ENCODE results near the gene TNFSF9. TPM values are rescaled to one million over a fixed set of nuclear protein-coding genes. Genes with fewer than 3 reads are reported as not detected.
"Not testable (repeated sequence)": the region's sequence is repeated elsewhere in the genome, so short reads cannot be mapped to it uniquely, and the experiment has no call there.

The TNFSF9 gene
- total RNA-seq, 1 donor from 2014 or later = 4.7 TPM

- no peak for ATAC-seq
These were observed 1.6 kb downstream of the TNFSF9 start for GRCh38 chr19:6532244-6532999.

GRCh38 chr19:6533000-6533328 lies 2.1 kb downstream of the TNFSF9 start:
- ATAC-seq = no peak

- no peak for ATAC-seq
These were observed 3.1 kb downstream of the TNFSF9 start for GRCh38 chr19:6533746-6534418.

- ATAC-seq = no peak
These were observed 3.7 kb downstream of the TNFSF9 start for GRCh38 chr19:6534451-6535093.

- ATAC-seq = no peak
These were observed 4.8 kb downstream of the TNFSF9 start for GRCh38 chr19:6535558-6536137.

GRCh38 chr19:6539514-6539913 lies 8.7 kb downstream of the TNFSF9 start:
- no peak for ATAC-seq

GRCh38 chr19:6540918-6541689 lies 10.3 kb downstream of the TNFSF9 start:
- ATAC-seq = peak; percentile 31

GRCh38 chr19:6543866-6544347 lies 13.1 kb downstream of the TNFSF9 start:
- ATAC-seq = no peak

- ATAC-seq = not testable (repeated sequence)
These were observed 19.9 kb downstream of the TNFSF9 start for GRCh38 chr19:6550679-6551078.

GRCh38 chr19:6551091-6551490 lies 20.3 kb downstream of the TNFSF9 start:
- peak; percentile 15 for ATAC-seq

GRCh38 chr19:6551607-6552450 lies 21.0 kb downstream of the TNFSF9 start:
- peak; percentile 69 for ATAC-seq

GRCh38 chr19:6556043-6556449 lies 25.2 kb downstream of the TNFSF9 start:
- ATAC-seq = no peak

GRCh38 chr19:6556480-6557195 lies 25.8 kb downstream of the TNFSF9 start:
- no peak for ATAC-seq

- not testable (repeated sequence) for ATAC-seq
These were observed 31.6 kb downstream of the TNFSF9 start for GRCh38 chr19:6562437-6562836.

GRCh38 chr19:6564393-6564792 lies 33.6 kb downstream of the TNFSF9 start:
- ATAC-seq = no peak

GRCh38 chr19:6566727-6567126 lies 35.9 kb downstream of the TNFSF9 start:
- ATAC-seq = not testable (repeated sequence)

GRCh38 chr19:6568010-6568526 lies 37.2 kb downstream of the TNFSF9 start:
- ATAC-seq = no peak

- no peak for ATAC-seq
These were observed 38.0 kb downstream of the TNFSF9 start for GRCh38 chr19:6568816-6569215.

GRCh38 chr19:6570764-6571163 lies 39.9 kb downstream of the TNFSF9 start:
- no peak for ATAC-seq

- ATAC-seq = no peak
These were observed 40.3 kb downstream of the TNFSF9 start for GRCh38 chr19:6571167-6571566.

- no peak for ATAC-seq
These were observed 41.4 kb downstream of the TNFSF9 start for GRCh38 chr19:6572217-6572616.

Measured in esophagus mucosa (tissue), 1 donor.